Calu3 (cell line): ENCODE measurements around the gene ADH5. TPM values are rescaled to one million over a fixed set of nuclear protein-coding genes. Genes with fewer than 3 reads are reported as not detected.
"Not testable (repeated sequence)": the region's sequence is repeated elsewhere in the genome, so short reads cannot be mapped to it uniquely, and the experiment has no call there.

ENCODE experiments used
- BruUV-seq: library from RNA; stranded (reverse); fragments of 400-500 nt; replicated peaks from 2 replicates; lab custom pipeline; 2021; lab: Mats Ljungman, UMichigan
- CTCF ChIA-PET: fragments of 300-600 bp; sonication (Branson Sonifier 250); formaldehyde crosslinking; loops from one replicate; lab custom pipeline; 2022; ENCODE audit warnings: antibody characterized with exemption; lab: Charles Lee
- DNase-seq: peaks from one replicate; pipeline ENCODE4 v3.0.0; 2022
- H3K27ac Mint-ChIP-seq: one replicate; pipeline ENCODE4 v1.8.0; 2022; ENCODE audit warnings: mixed read lengths; ENCODE audit not compliant: unreplicated experiment
- H3K27me3 Mint-ChIP-seq: one replicate; pipeline ENCODE4 v1.8.0; 2022; ENCODE audit warnings: mixed read lengths; ENCODE audit not compliant: unreplicated experiment
- H3K36me3 Mint-ChIP-seq: one replicate; pipeline ENCODE4 v1.8.0; 2022; ENCODE audit warnings: mild to moderate bottlenecking, moderate library complexity, mixed read lengths; ENCODE audit not compliant: insufficient read depth, unreplicated experiment
- H3K4me1 Mint-ChIP-seq: one replicate; pipeline ENCODE4 v1.8.0; 2022; ENCODE audit warnings: mild to moderate bottlenecking, low read depth, mixed read lengths; ENCODE audit not compliant: unreplicated experiment
- H3K4me3 Mint-ChIP-seq: one replicate; pipeline ENCODE4 v1.8.0; 2022; ENCODE audit warnings: mild to moderate bottlenecking, low read depth, moderate library complexity, mixed read lengths; ENCODE audit not compliant: unreplicated experiment
- H3K9me3 Mint-ChIP-seq: one replicate; pipeline ENCODE4 v1.8.0; 2022; ENCODE audit warnings: low read depth, mixed read lengths; ENCODE audit not compliant: unreplicated experiment
- intact Hi-C: fragments of 100-400 bp; cut with micrococcal nuclease; formaldehyde crosslinking; loops from one replicate; pipeline ENCODE4 v1.10.0; 2022; ENCODE audit not compliant: unreplicated experiment
- total RNA-seq: library from RNA; stranded (reverse); gene quantifications from 2 replicates; pipeline ENCODE4 v1.2.3, GENCODE V29; 2022
- TF ChIP-seq, protein P1 (sequence below): fragments of 200-600 bp; IDR thresholded peaks from one replicate; pipeline ENCODE4 v1.8.0; 2022; ENCODE audit warnings: antibody characterized with exemption; ENCODE audit not compliant: unreplicated experiment

The ADH5 gene
- total RNA-seq, 1 experiment from 2014 or later = 88.8 TPM

DNA sequence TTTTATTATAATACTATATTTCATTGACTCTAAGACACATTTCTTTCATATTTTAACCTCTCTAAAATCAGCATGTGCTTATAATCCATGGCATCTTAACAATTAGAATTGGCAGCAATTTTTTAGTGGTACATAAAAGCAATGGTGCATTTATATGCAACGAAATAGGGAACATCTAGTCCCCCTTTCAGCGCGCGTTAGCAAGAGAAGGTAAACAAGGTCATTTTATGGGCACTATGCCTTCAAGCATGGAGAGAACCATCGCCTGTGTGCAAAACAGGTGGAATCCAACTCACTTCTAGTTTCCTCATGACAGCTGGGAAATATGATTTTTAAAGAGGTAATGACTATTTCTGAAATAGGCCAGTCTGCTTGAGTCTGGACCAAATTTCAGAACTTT lies 6.4 kb downstream of the ADH5 start:
- Mint-ChIP-seq H3K36me3 (peaks cover 43% of the 10 kb centered on the region), H3K4me3 (no peak overlapping the region), H3K4me1 (no peaks in the 10 kb centered on the region), H3K27me3 (no peaks in the 10 kb centered on the region), H3K27ac (no peak overlapping the region), H3K9me3 (no peaks in the 10 kb centered on the region)
- TF ChIP-seq, protein P1, sequence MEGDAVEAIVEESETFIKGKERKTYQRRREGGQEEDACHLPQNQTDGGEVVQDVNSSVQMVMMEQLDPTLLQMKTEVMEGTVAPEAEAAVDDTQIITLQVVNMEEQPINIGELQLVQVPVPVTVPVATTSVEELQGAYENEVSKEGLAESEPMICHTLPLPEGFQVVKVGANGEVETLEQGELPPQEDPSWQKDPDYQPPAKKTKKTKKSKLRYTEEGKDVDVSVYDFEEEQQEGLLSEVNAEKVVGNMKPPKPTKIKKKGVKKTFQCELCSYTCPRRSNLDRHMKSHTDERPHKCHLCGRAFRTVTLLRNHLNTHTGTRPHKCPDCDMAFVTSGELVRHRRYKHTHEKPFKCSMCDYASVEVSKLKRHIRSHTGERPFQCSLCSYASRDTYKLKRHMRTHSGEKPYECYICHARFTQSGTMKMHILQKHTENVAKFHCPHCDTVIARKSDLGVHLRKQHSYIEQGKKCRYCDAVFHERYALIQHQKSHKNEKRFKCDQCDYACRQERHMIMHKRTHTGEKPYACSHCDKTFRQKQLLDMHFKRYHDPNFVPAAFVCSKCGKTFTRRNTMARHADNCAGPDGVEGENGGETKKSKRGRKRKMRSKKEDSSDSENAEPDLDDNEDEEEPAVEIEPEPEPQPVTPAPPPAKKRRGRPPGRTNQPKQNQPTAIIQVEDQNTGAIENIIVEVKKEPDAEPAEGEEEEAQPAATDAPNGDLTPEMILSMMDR = no peak
- CTCF ChIA-PET = no interaction called here
- DNase-seq = no peak
- BruUV-seq = no TSS peak
- intact Hi-C loops = no loop called here

DNA sequence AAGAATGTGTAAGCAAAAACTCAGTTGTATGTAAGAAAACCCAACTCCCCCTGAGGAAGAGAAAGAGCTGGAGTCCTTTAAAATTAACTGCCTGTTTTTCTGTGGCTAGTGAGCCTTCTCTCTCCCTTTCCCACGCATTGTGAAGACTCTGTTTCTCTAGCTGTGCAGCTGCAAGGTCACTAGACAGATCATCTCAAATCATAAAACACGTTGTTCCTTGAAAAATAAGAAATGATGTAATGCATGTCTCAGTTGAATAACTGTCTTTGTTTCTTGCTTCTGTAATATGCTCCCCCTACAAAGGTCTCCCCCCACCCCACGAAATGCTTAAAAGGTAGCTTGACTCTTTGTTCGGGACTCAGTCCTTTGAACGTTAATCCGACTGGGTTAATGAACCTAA lies 7.7 kb downstream of the ADH5 start:
- BruUV-seq, H3K27ac Mint-ChIP-seq, CTCF ChIA-PET: not testable (repeated sequence)

DNA sequence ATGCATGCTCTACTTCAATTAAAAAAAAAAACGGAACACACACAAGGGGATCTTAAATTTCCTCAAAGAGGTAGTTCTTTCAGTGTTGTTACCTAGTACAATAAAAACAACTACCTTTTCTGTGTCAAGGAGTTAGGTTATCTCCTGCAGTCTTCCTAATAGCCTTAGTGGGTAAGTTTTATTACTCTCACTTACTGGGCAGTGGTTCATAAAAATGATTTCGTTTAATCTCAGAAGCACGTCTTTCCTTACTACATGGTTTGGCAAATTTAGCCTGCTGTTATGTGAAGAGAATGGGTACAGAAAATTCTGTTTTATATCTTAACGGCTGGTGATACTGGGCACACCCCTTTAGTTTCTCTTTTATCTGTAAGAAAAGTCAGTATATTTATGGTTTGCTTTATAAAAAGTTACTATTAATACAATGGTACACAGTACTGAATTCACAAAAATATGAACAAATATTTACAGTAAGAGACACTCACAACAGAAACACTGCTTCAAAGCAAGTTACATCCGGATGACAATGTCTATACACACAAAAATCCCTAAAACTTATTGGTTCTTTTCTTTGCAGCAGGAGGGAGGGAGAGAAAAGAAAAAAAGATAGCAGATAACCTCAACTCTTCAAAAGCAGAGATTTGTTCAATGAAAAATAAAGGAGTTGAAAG lies 8.8 kb downstream of the ADH5 start:
- DNase-seq = no peak
- no peaks in the 10 kb centered on the region for H3K9me3 Mint-ChIP-seq
- intact Hi-C loops = no loop called here
- H3K27ac Mint-ChIP-seq = no peak overlapping the region
- BruUV-seq = no TSS peak
- H3K36me3 Mint-ChIP-seq = peaks cover 27% of the 10 kb centered on the region
- H3K27me3 Mint-ChIP-seq = no peaks in the 10 kb centered on the region
- CTCF ChIA-PET = interaction anchor here (0.6 kb wide), 1 partner anchor 868 kb away, joined by 3 read pairs; no protein-coding TSS in a partner anchor
- TF ChIP-seq, protein P1 = no peak
- no peaks in the 10 kb centered on the region for H3K4me1 Mint-ChIP-seq
- no peak overlapping the region for H3K4me3 Mint-ChIP-seq

More for the DNA sequence above, 7.7 kb downstream of the ADH5 start:
- H3K4me1 Mint-ChIP-seq, H3K27me3 Mint-ChIP-seq, intact Hi-C loops, DNase-seq, H3K4me3 Mint-ChIP-seq, H3K9me3 Mint-ChIP-seq: not testable (repeated sequence)
- peaks cover 33% of the 10 kb centered on the region for H3K36me3 Mint-ChIP-seq

DNA sequence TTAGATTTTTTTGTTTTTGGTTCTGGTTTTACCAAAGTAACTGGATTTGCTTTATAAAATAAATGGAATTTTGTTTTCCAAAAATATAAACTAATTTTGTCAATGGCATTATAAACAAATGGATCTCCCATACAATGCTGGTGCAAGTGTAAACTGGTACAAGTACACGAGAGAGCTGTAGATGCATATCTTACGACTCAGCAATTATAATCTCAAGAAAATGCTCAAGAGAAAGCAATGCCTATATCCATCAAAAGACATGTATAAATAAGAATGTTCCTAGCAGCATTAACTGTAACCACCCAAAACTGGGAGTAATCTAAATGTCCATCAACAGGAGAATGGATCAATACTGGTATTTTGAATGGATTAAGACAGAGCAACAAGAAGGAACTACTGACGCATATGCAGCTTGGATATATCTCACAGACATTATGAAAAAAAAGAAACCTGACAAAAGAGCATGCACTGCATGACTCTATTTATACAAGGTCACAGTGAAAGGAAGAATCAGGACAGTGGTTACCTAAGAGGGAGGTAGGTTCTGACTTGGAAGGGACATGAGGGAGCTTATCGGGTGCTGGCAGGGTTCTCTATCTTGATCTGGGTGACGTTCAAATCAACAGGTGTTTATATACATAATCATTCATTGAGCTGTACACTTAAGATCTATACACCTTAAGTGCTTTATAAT lies 9.5 kb downstream of the ADH5 start:
- H3K27me3 Mint-ChIP-seq = no peaks in the 10 kb centered on the region
- H3K9me3 Mint-ChIP-seq = no peaks in the 10 kb centered on the region
- no peak for DNase-seq
- TF ChIP-seq, protein P1 = no peak
- CTCF ChIA-PET = interaction anchor here (0.6 kb wide), 1 partner anchor 869 kb away, joined by 3 read pairs; no protein-coding TSS in a partner anchor
- H3K4me1 Mint-ChIP-seq = no peaks in the 10 kb centered on the region
- H3K36me3 Mint-ChIP-seq = peaks cover 27% of the 10 kb centered on the region
- BruUV-seq = no TSS peak
- no peak overlapping the region for H3K4me3 Mint-ChIP-seq
- H3K27ac Mint-ChIP-seq = no peak overlapping the region
- intact Hi-C loops = no loop called here

DNA sequence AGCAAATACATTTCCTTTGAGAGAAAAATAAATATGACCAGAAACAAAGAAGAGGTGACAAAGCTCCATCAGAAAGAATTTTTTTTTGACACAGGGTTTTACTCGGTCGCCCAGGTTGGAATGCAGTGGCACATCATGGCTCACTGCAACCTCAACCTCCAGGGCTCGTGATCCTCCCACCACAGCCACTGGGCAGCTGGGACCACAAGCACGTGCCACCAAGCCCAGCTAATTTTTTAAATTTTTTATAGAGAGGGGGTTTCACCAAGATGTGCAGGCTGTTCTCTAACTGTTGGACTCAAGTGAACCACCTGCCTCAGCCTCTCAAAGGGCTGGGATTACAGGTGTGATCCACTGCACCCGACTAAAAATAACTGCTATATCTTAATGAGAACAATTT lies 10.3 kb downstream of the ADH5 start:
- Mint-ChIP-seq H3K4me3 (no peak overlapping the region), H3K27ac (no peak overlapping the region), H3K36me3 (peaks cover 28% of the 10 kb centered on the region), H3K9me3 (no peaks in the 10 kb centered on the region), H3K27me3 (no peaks in the 10 kb centered on the region), H3K4me1 (no peaks in the 10 kb centered on the region)
- TF ChIP-seq, protein P1 = no peak
- CTCF ChIA-PET = interaction anchor here (0.6 to 0.7 kb wide), 2 partner anchors 176 to 381 kb away, joined by 3 read pairs; no protein-coding TSS in a partner anchor
- intact Hi-C loops = no loop called here
- no TSS peak for BruUV-seq
- DNase-seq = no peak
